B cell (primary cell): ENCODE measurements around the gene NPR1. TPM values are rescaled to one million over a fixed set of nuclear protein-coding genes. Genes with fewer than 3 reads are reported as not detected.

ENCODE experiments used
- ATAC-seq: fragments of 200-7000 bp; cut with Tn5 transposase; one replicate; pipeline ENCODE4 v1.10.0; 2021; ENCODE audit warnings: low read depth, mild to moderate bottlenecking, moderate number of reproducible peaks, moderate library complexity
- CTCF ChIA-PET: fragments of 350-600 bp; sonication (Branson Sonifier 250); formaldehyde crosslinking; loops from one replicate; lab custom pipeline; 2021; ENCODE audit warnings: antibody characterized with exemption, inconsistent platforms; lab: Charles Lee
- POLR2A ChIA-PET: fragments of 350-600 bp; sonication (Branson Sonifier 250); formaldehyde crosslinking; loops from one replicate; lab custom pipeline; 2021; ENCODE audit warnings: antibody characterized with exemption; lab: Charles Lee
- DNase-seq: peaks from one replicate; pipeline ENCODE4 v3.0.0; 2013
- H2AFZ ChIP-seq: 2 replicates; pipeline ENCODE4 v1.6.1; 2012; ENCODE audit warnings: mild to moderate bottlenecking, low read depth, low read length; ENCODE audit not compliant: insufficient read depth, poor library complexity, severe bottlenecking
- H3K27ac ChIP-seq, 2 donors: 1 replicate in 1 of 2; 2 replicates in 1 of 2; pipeline ENCODE4 v1.5.1; 2012 to 2013; ENCODE audit warnings: low read length in 2 of 2, mild to moderate bottlenecking in 2 of 2, moderate library complexity in 1 of 2
- H3K27me3 ChIP-seq, 4 experiments: fragments of 200-600 bp in 1 of 4; sonication (generic) in 1 of 4; replicated peaks in 1 of 4; 1 replicate in 2 of 4; 2 replicates in 2 of 4; pipeline versions ENCODE4 v1.6.1 to v1.7.0; 2013 to 2016; ENCODE audit warnings: low read length in 3 of 4, mild to moderate bottlenecking in 2 of 4, mixed read lengths in 1 of 4, moderate library complexity in 1 of 4; ENCODE audit not compliant: insufficient read depth in 4 of 4, control insufficient read depth in 3 of 4; ENCODE audit errors: control extremely low read depth in 1 of 4
- H3K36me3 ChIP-seq, 2 experiments: replicated peaks in 1 of 2; 1 replicate in 1 of 2; 2 replicates in 1 of 2; pipeline versions ENCODE4 v1.6.1 to v1.7.1; 2013; ENCODE audit warnings: low read length in 1 of 2; ENCODE audit not compliant: insufficient read depth in 2 of 2, control insufficient read depth in 1 of 2; ENCODE audit errors: control extremely low read depth in 1 of 2, extremely low read depth in 1 of 2
- H3K4me1 ChIP-seq, 2 donors: fragments of 200-600 bp in 1 of 2; sonication (generic) in 1 of 2; 1 replicate in 1 of 2; 2 replicates in 1 of 2; pipeline versions ENCODE4 v1.5.1 to v1.6.1; 2013 to 2017; ENCODE audit warnings: low read length in 2 of 2; ENCODE audit not compliant: control insufficient read depth in 2 of 2, insufficient read depth in 2 of 2
- H3K4me2 ChIP-seq: replicated peaks from 2 replicates; pipeline ENCODE3; 2012; ENCODE audit warnings: mild to moderate bottlenecking, low read depth, low read length; ENCODE audit not compliant: poor library complexity, severe bottlenecking
- H3K4me3 ChIP-seq, 5 experiments: fragments of 200-600 bp in 1 of 5; sonication (generic) in 1 of 5; 1 replicate in 3 of 5; 2 replicates in 2 of 5; pipeline versions ENCODE4 v1.5.1 to v1.7.0; 2011 to 2016; ENCODE audit warnings: low read length in 4 of 5, mild to moderate bottlenecking in 4 of 5, low read depth in 2 of 5, control low read depth in 1 of 5, moderate library complexity in 1 of 5; ENCODE audit not compliant: insufficient read depth in 1 of 5; ENCODE audit errors: control extremely low read depth in 1 of 5, extremely low read depth in 1 of 5
- H3K79me2 ChIP-seq: fragments of 200-600 bp; sonication (generic); one replicate; pipeline ENCODE4 v1.6.0; 2016; ENCODE audit warnings: low read length; ENCODE audit not compliant: control insufficient read depth, insufficient read depth
- H3K9ac ChIP-seq: fragments of 200-600 bp; sonication (generic); 2 replicates; pipeline ENCODE4 v1.6.1; 2017; ENCODE audit warnings: mild to moderate bottlenecking, low read length, moderate library complexity
- H3K9me3 ChIP-seq, 3 donors: one replicate each; pipeline versions ENCODE4 v1.6.1 to v1.7.1; 2013; ENCODE audit warnings: low read length in 2 of 3; ENCODE audit not compliant: control insufficient read depth in 2 of 3, insufficient read depth in 1 of 3; ENCODE audit errors: control extremely low read depth in 1 of 3
- H4K20me1 ChIP-seq: 2 replicates; pipeline ENCODE4 v1.6.0; 2012; ENCODE audit warnings: mild to moderate bottlenecking, low read length; ENCODE audit not compliant: insufficient read depth, control insufficient read depth, poor library complexity, severe bottlenecking
- H3K27ac Mint-ChIP-seq: one replicate; pipeline ENCODE4 v1.8.0; 2021; ENCODE audit warnings: mixed read lengths
- H3K27me3 Mint-ChIP-seq: one replicate; pipeline ENCODE4 v1.8.0; 2021; ENCODE audit warnings: mixed read lengths
- H3K4me1 Mint-ChIP-seq: one replicate; pipeline ENCODE4 v1.8.0; 2021; ENCODE audit warnings: mixed read lengths
- H3K4me3 Mint-ChIP-seq: one replicate; pipeline ENCODE4 v1.8.0; 2021; ENCODE audit warnings: mixed read lengths
- H3K9me3 Mint-ChIP-seq: one replicate; pipeline ENCODE4 v1.8.0; 2022; ENCODE audit warnings: mixed read lengths; ENCODE audit not compliant: insufficient read depth
- EZH2 ChIP-seq: IDR thresholded peaks from 2 replicates; pipeline ENCODE4 v1.6.1; 2012; ENCODE audit warnings: borderline replicate concordance, low read depth, mild to moderate bottlenecking, moderate library complexity, low read length; ENCODE audit not compliant: insufficient read depth, poor library complexity, severe bottlenecking
- WGBS: methylation state at CpG from one replicate; pipeline ENCODE4 v1.1.5; 2013; ENCODE audit warnings: missing lambda C conversion rate; ENCODE audit not compliant: insufficient coverage; 5-methylcytosine and 5-hydroxymethylcytosine counted together
- intact Hi-C: fragments of 100-400 bp; cut with micrococcal nuclease; formaldehyde crosslinking; loops from one replicate; pipeline ENCODE4 v1.10.0; 2022
- polyA plus RNA-seq: library from polyadenylated mRNA; depleted of rRNA; stranded (reverse); fragments of >200 nt; gene quantifications from 2 replicates; pipeline ENCODE4 v1.2.3, GENCODE V29; 2012
- total RNA-seq, 2 donors: library from RNA; stranded (reverse); fragments of 120-200 nt in 1 of 2; gene quantifications; 1 replicate in 1 of 2; 2 replicates in 1 of 2; pipeline versions ENCODE4 v1.2.3 to v1.2.4, GENCODE V29; 2013 to 2022
- TF ChIP-seq, protein P1 (sequence below): fragments of 200-600 bp; IDR thresholded peaks from one replicate; pipeline ENCODE4 v1.8.0; 2022; ENCODE audit warnings: antibody characterized with exemption, mild to moderate bottlenecking

NPR1 gene
- total and polyA plus RNA-seq, 2 donors (not counting 1 experiment from before 2014, with no cell fraction given), result 0.37 TPM; not detected in 1

DNA sequence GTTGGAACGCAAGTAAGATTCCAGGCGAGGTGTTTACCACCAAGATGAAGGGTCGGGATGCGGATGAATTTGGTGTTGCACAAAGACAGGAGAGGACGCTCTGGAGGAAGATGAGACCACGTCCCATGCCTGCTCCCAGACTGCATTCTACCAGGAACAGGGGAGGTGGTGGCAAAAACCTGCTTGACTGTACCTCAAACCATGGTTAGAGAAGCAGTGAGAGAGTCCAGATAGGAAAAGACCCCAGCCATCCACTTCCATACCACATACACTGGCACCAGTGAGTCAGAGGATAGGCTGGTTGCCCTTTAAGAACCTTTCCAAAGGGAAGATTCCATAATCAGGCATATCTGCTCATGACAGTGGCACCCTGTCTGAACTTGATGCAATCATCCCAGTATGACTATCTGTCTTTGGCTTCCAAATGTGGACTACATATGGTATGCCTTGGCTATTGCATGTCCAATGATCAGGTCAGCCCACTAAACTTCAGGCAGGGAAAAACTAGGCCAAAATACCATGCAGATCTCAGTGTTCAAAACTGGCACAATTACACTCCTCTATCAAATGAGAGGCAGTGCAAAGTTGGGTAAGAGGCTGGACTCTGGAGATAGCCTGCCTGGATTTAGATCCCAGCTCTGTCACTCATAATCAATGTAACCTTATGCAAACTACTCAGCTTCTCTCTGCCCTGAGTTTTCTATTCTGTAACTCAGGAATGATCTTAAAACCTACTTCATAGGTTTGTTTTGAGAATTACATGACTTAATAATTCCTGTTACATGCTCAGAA, 20.6 kb downstream of the NPR1 start:
- no peak overlapping the region for H3K9ac ChIP-seq
- POLR2A ChIA-PET, result interaction anchor here (0.6 to 1.0 kb wide), 3 partner anchors 27 to 239 kb away, joined by 3 to 4 read pairs (median 3); no protein-coding TSS in a partner anchor
- H3K36me3 ChIP-seq, result no peaks in the 10 kb centered on the region
- H4K20me1 ChIP-seq, result no peaks in the 10 kb centered on the region
- H3K4me1 Mint-ChIP-seq, result peaks cover 3% of the 10 kb centered on the region
- H3K4me3 Mint-ChIP-seq, result no peak overlapping the region
- WGBS, result 100% methylated on average over 6 of the region's 6 CpGs
- peaks cover 0 to 7% of the 10 kb centered on the region in 2 donors for H3K4me1 ChIP-seq
- H3K4me2 ChIP-seq, result no peak overlapping the region
- TF ChIP-seq, protein P1, sequence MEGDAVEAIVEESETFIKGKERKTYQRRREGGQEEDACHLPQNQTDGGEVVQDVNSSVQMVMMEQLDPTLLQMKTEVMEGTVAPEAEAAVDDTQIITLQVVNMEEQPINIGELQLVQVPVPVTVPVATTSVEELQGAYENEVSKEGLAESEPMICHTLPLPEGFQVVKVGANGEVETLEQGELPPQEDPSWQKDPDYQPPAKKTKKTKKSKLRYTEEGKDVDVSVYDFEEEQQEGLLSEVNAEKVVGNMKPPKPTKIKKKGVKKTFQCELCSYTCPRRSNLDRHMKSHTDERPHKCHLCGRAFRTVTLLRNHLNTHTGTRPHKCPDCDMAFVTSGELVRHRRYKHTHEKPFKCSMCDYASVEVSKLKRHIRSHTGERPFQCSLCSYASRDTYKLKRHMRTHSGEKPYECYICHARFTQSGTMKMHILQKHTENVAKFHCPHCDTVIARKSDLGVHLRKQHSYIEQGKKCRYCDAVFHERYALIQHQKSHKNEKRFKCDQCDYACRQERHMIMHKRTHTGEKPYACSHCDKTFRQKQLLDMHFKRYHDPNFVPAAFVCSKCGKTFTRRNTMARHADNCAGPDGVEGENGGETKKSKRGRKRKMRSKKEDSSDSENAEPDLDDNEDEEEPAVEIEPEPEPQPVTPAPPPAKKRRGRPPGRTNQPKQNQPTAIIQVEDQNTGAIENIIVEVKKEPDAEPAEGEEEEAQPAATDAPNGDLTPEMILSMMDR, result no peak
- no peak for TF ChIP-seq EZH2
- no peak for ATAC-seq
- intact Hi-C loops, result no loop called here
- DNase-seq, result no peak
- no peaks in the 10 kb centered on the region for H3K9me3 Mint-ChIP-seq
- H3K27me3 Mint-ChIP-seq, result no peaks in the 10 kb centered on the region
- no peak overlapping the region for H2AFZ ChIP-seq
- no peak overlapping the region for H3K27ac ChIP-seq
- H3K4me3 ChIP-seq, result no peak overlapping the region
- no peaks in the 10 kb centered on the region for H3K9me3 ChIP-seq
- CTCF ChIA-PET, result no interaction called here
- H3K27ac Mint-ChIP-seq, result no peak overlapping the region
- no peaks in the 10 kb centered on the region for H3K79me2 ChIP-seq
- peaks cover 0 to 9% (median 0%) of the 10 kb centered on the region in 4 experiments for H3K27me3 ChIP-seq

DNA sequence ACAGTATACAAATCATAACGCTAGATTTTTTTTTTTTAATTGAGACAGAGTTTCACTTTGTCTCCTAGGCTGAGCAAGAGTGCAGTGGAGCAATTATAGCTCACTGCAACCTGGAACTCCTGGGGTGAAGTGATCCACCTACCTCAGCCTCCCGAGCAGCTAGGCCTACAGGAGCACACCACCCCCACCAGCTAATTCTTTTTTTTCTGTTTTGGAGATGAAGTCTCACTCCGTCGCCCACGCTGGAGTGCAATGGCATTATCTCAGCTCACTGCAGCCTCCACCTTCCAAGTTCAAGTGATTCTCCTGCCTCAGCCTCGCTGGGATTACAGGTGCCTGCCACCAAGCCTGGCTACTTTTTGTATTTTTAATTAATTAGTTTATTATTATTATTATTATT, 21.3 kb downstream of the NPR1 start:
- Histone ChIP-seq H3K27ac (no peak overlapping the region), H4K20me1 (no peaks in the 10 kb centered on the region), H3K27me3 (peaks cover 0 to 9% (median 0%) of the 10 kb centered on the region in 4 experiments), H2AFZ (no peak overlapping the region), H3K36me3 (no peaks in the 10 kb centered on the region), H3K4me1 (peaks cover 0 to 7% of the 10 kb centered on the region in 2 donors), H3K9me3 (no peaks in the 10 kb centered on the region), H3K4me2 (no peak overlapping the region), H3K9ac (no peak overlapping the region), H3K4me3 (no peak overlapping the region), H3K79me2 (no peaks in the 10 kb centered on the region)
- Mint-ChIP-seq H3K27ac (no peak overlapping the region), H3K27me3 (no peaks in the 10 kb centered on the region), H3K4me1 (peaks cover 3% of the 10 kb centered on the region), H3K4me3 (no peak overlapping the region), H3K9me3 (no peaks in the 10 kb centered on the region)
- ChIA-PET CTCF (no interaction called here), POLR2A (no interaction called here)
- no peak for ATAC-seq
- intact Hi-C loops, result no loop called here
- no peak for DNase-seq
- no peak for TF ChIP-seq EZH2
- TF ChIP-seq, protein P1, result no peak
- 83% methylated on average over 4 of the region's 6 CpGs for WGBS
